GM18907 (cell line): ENCODE data around the gene RGPD8.

ENCODE experiments used
- ATAC-seq: cut with Tn5 transposase; IDR thresholded peaks from one replicate; pipeline ENCODE4 v1.9.1; 2021; ENCODE audit warnings: mild to moderate bottlenecking, moderate library complexity; ENCODE audit not compliant: unreplicated experiment

Gene RGPD8

GRCh38 chr2:112339986-112340385 lies 93.5 kb downstream of the RGPD8 start:
- ATAC-seq, result no peak

- no peak for ATAC-seq
These were observed 97.8 kb downstream of the RGPD8 start for GRCh38 chr2:112335600-112335999.

- no peak for ATAC-seq
These were observed 101.2 kb downstream of the RGPD8 start for GRCh38 chr2:112332123-112332696.

GRCh38 chr2:112322919-112323318 lies 110.5 kb downstream of the RGPD8 start:
- no peak for ATAC-seq

- no peak for ATAC-seq
These were observed 111.8 kb downstream of the RGPD8 start for GRCh38 chr2:112321375-112322320.
